ENCODE measurements around the gene MACF1.

GRCh38 chr1:39261712-39262221, 57.3 kb downstream of the MACF1 start:
- no peak for TF ChIP-seq CTCF (IDR thresholded peaks at IDR 0.05)
- no peak for TF ChIP-seq POLR2AphosphoS5 (IDR thresholded peaks at IDR 0.05)

All from prostate gland (tissue), 2 donors.